SK-N-SH treated with all-trans-retinoic acid at 6 μM for 48 hours (cell line): ENCODE results near the gene LSM10.

Experiments used
- ATAC-seq: fragments of 200-7000 bp; cut with Tn5 transposase; 3 replicates; pipeline ENCODE4 v1.9.1; 2020; ENCODE audit warnings: mild to moderate bottlenecking, moderate library complexity
- BACH2 ChIP-seq: fragments of 250-450 bp; sonication (Bioruptor Pico); IDR thresholded peaks from 2 replicates; pipeline ENCODE4 v1.9.0; 2021; ENCODE audit warnings: mild to moderate bottlenecking, borderline replicate concordance
- CSDC2 ChIP-seq: fragments of 250-450 bp; sonication (Bioruptor Pico); IDR thresholded peaks from 2 replicates; pipeline ENCODE4 v1.5.0; 2020; ENCODE audit warnings: mild to moderate bottlenecking, moderate library complexity
- ESRRG ChIP-seq: fragments of 250-450 bp; sonication (Bioruptor Pico); IDR thresholded peaks from 2 replicates; pipeline ENCODE4 v1.6.1; 2021; ENCODE audit warnings: mild to moderate bottlenecking
- GLIS3 ChIP-seq: fragments of 250-450 bp; sonication (Bioruptor Pico); IDR thresholded peaks from 2 replicates; pipeline ENCODE4 v1.5.0; 2020; ENCODE audit warnings: mild to moderate bottlenecking, moderate library complexity
- ISL1 ChIP-seq: fragments of 250-450 bp; sonication (Bioruptor Pico); IDR thresholded peaks from 2 replicates; pipeline ENCODE4 v2.1.2; 2022; ENCODE audit warnings: mild to moderate bottlenecking, moderate library complexity
- OSR1 ChIP-seq: fragments of 250-450 bp; sonication (Bioruptor Pico); IDR thresholded peaks from 2 replicates; pipeline ENCODE4 v1.8.0; 2022; ENCODE audit warnings: moderate library complexity, mild to moderate bottlenecking, inconsistent platforms
- PATZ1 ChIP-seq: fragments of 250-450 bp; sonication (Bioruptor Pico); IDR thresholded peaks from 2 replicates; pipeline ENCODE4 v1.8.0; 2020; ENCODE audit warnings: mild to moderate bottlenecking, moderate library complexity, borderline replicate concordance
- PPARA ChIP-seq: fragments of 250-450 bp; sonication (Bioruptor Pico); IDR thresholded peaks from 2 replicates; pipeline ENCODE4 v1.5.0; 2020; ENCODE audit warnings: mild to moderate bottlenecking, borderline replicate concordance
- RARB ChIP-seq: fragments of 250-450 bp; sonication (Bioruptor Pico); IDR thresholded peaks from 2 replicates; pipeline ENCODE4 v1.8.0; 2021; ENCODE audit warnings: mild to moderate bottlenecking, moderate library complexity
- TOX ChIP-seq: fragments of 250-450 bp; sonication (Bioruptor Pico); IDR thresholded peaks from 2 replicates; pipeline ENCODE4 v1.8.0; 2021; ENCODE audit warnings: mild to moderate bottlenecking, moderate library complexity, borderline replicate concordance
- TSHZ2 ChIP-seq: fragments of 250-450 bp; sonication (Bioruptor Pico); IDR thresholded peaks from 2 replicates; pipeline ENCODE4 v1.5.0; 2020; ENCODE audit warnings: mild to moderate bottlenecking, moderate library complexity
- ZC3H10 ChIP-seq: fragments of 250-450 bp; sonication (Bioruptor Pico); IDR thresholded peaks from 2 replicates; pipeline ENCODE4 v1.5.1; 2021; ENCODE audit warnings: mild to moderate bottlenecking, moderate library complexity
- ZFP3 ChIP-seq: fragments of 250-450 bp; sonication (Bioruptor Pico); IDR thresholded peaks from 2 replicates; pipeline ENCODE4 v1.5.0; 2020; ENCODE audit warnings: mild to moderate bottlenecking, moderate library complexity
- ZFP30 ChIP-seq: fragments of 450-650 bp; formaldehyde crosslinking; IDR thresholded peaks from 2 replicates; pipeline ENCODE4 v1.5.0; 2022; ENCODE audit warnings: mild to moderate bottlenecking, moderate library complexity
- ZNF565 ChIP-seq: fragments of 450-650 bp; formaldehyde crosslinking; conservative IDR thresholded peaks from 2 replicates; pipeline ENCODE4 v1.5.0; 2020; ENCODE audit warnings: low read depth, mild to moderate bottlenecking, moderate library complexity
- TF ChIP-seq, protein P1 (sequence below): fragments of 250-450 bp; sonication (Bioruptor Pico); IDR thresholded peaks from 2 replicates; pipeline ENCODE4 v1.8.0; 2021; ENCODE audit warnings: low read depth, mild to moderate bottlenecking, moderate library complexity, borderline replicate concordance
- TF ChIP-seq, protein P2 (sequence below): fragments of 250-450 bp; sonication (Bioruptor Pico); IDR thresholded peaks from 2 replicates; pipeline ENCODE4 v1.5.1; 2020; ENCODE audit warnings: low read depth, mild to moderate bottlenecking, moderate library complexity

LSM10 gene

DNA sequence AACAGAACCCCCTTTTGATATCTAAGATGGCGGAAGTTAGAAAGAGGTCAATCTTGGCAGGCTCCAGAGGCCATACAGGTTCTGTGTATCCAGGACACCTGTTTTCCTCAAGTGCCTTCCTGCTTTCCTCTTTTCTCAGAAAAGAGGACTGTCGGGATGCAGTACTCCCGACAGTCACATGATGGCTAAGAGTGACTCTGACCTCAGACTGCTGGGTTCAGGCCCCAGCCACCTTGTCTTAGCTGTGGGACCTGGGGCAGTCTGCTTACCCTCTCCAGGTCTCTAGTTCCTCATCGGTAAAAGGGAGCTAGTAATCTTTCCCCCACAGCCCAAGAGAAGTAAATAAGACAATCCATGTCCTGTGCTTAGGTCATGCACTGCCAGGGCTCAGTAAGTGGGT is 41.9 kb downstream of the LSM10 start (continued):
- TF ChIP-seq, protein P1, sequence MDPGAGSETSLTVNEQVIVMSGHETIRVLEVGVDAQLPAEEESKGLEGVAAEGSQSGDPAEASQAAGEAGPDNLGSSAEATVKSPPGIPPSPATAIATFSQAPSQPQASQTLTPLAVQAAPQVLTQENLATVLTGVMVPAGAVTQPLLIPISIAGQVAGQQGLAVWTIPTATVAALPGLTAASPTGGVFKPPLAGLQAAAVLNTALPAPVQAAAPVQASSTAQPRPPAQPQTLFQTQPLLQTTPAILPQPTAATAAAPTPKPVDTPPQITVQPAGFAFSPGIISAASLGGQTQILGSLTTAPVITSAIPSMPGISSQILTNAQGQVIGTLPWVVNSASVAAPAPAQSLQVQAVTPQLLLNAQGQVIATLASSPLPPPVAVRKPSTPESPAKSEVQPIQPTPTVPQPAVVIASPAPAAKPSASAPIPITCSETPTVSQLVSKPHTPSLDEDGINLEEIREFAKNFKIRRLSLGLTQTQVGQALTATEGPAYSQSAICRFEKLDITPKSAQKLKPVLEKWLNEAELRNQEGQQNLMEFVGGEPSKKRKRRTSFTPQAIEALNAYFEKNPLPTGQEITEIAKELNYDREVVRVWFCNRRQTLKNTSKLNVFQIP, result no peak
- TF ChIP-seq, protein P2, sequence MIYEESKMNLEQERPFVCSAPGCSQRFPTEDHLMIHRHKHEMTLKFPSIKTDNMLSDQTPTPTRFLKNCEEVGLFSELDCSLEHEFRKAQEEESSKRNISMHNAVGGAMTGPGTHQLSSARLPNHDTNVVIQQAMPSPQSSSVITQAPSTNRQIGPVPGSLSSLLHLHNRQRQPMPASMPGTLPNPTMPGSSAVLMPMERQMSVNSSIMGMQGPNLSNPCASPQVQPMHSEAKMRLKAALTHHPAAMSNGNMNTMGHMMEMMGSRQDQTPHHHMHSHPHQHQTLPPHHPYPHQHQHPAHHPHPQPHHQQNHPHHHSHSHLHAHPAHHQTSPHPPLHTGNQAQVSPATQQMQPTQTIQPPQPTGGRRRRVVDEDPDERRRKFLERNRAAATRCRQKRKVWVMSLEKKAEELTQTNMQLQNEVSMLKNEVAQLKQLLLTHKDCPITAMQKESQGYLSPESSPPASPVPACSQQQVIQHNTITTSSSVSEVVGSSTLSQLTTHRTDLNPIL, result no peak
- no peak for TF ChIP-seq ZFP30 (CRISPR knock-in tag)
- no peak for TF ChIP-seq ISL1 (CRISPR knock-in tag)
- TF ChIP-seq RARB (CRISPR knock-in tag), result no peak
- TF ChIP-seq TOX, result no peak
- no peak for TF ChIP-seq ZC3H10
- TF ChIP-seq, all 23 proteins: peak for 0

DNA sequence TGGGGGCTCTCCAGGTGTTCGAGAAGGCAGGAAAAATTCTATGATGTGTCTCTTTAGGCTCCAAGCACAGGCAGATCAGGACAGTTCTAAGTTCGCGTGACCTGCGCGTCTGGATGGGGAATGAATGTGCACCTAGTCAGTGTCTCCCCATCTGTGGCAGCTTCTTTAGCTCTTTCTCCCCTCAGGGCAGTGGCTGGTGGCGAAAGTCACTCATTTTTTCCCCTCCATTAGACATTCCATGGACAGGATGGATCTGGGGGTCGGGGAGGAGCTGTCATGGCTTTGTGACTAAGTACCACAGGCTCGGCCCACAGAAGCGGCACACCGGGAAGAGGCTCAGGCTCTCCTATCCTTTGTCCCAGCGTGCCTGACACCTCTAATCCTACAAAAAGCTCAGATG is 43.2 kb downstream of the LSM10 start:
- TF ChIP-seq RARB (CRISPR knock-in tag) (no peak), GLIS3 (CRISPR knock-in tag) (no peak), TOX (no peak), ESRRG (CRISPR knock-in tag) (no peak), CSDC2 (no peak), BACH2 (no peak), ZFP3 (CRISPR knock-in tag) (no peak)
- TF ChIP-seq, protein P2, result no peak
- ATAC-seq, result no peak

DNA sequence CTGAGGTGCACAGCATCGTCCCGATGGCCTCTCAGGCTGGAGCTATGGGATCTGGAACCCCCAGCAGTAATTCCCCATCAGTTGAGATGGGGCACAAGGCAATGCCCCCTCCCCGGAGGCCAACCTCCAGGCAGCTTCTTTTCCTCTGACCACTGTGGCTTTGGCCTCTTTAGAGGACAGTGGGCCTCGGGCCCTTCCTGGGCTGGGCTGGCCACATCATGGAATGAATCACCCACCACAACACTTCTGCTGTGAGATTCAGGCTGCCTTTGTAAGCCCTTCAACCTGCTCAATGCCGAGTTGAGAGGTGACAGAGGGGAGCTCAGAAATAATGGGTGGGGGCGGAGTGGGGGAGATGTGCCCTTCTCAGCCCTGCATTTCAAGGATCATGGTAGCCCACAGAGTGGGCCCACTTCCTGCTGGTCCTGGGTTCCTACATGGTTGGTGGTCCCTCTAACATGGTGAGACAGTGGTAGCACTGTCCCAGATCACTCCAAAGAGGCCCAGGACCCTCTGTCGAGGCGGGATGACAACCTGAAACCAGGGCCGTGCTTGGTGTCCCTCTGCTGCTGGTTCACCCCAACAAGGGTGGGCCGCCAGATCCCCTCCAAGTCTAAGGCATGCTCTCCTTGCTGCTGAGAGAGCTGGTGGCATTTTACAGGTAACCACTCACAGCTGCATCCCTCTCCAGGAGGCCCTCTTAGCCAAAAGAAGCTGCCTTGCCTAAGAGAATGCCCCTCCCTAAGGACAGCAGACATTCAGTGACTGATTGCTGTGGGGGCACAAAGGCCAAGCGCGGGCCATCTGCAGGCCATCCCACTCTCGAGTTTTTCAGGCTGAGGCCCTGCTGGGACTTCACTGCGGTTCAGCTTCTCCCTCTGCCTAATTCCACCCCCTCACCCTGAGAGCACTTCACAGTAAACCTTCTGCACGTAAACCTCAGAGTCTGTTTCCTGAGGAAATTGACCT is 44.5 kb downstream of the LSM10 start:
- TF ChIP-seq OSR1 (CRISPR knock-in tag) (no peak), GLIS3 (CRISPR knock-in tag) (no peak), RARB (CRISPR knock-in tag) (no peak), PPARA (CRISPR knock-in tag) (no peak), TOX (no peak), ZNF565 (CRISPR knock-in tag) (no peak), PATZ1 (no peak), CSDC2 (no peak), TSHZ2 (CRISPR knock-in tag) (no peak), ISL1 (CRISPR knock-in tag) (no peak)
- TF ChIP-seq, protein P2, result no peak
- ATAC-seq, result no peak
